Measurements from ENCODE around the gene HNRNPUL1.
"Not testable (repeated sequence)": the region's sequence is repeated elsewhere in the genome, so short reads cannot be mapped to it uniquely, and the experiment has no call there.

The HNRNPUL1 gene

DNA sequence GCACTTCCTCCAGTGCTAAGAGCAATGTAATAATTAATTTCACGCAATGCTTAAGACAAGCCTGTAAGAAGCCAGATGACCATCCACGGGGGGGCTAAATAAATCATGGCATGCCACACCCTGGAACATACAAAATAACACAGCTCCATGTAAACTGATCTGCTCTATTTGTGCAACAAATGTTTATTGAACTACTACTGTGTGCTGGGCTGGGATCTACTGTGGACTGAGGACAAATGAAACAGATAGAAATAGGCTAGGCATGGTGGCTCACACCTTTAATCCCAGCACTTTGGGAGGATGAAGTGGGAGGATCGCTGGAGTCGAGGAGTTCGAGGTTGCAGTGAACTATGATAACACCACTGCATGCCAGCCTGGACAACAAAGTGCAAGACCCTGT lies 68.3 kb downstream of the HNRNPUL1 start:
- TF ChIP-seq, protein P1, sequence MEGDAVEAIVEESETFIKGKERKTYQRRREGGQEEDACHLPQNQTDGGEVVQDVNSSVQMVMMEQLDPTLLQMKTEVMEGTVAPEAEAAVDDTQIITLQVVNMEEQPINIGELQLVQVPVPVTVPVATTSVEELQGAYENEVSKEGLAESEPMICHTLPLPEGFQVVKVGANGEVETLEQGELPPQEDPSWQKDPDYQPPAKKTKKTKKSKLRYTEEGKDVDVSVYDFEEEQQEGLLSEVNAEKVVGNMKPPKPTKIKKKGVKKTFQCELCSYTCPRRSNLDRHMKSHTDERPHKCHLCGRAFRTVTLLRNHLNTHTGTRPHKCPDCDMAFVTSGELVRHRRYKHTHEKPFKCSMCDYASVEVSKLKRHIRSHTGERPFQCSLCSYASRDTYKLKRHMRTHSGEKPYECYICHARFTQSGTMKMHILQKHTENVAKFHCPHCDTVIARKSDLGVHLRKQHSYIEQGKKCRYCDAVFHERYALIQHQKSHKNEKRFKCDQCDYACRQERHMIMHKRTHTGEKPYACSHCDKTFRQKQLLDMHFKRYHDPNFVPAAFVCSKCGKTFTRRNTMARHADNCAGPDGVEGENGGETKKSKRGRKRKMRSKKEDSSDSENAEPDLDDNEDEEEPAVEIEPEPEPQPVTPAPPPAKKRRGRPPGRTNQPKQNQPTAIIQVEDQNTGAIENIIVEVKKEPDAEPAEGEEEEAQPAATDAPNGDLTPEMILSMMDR (IDR thresholded peaks at IDR 0.05; ENCODE audit: borderline replicate concordance, insufficient read depth, low read depth, low read length), result no peak
- H3K4me3 ChIP-seq (ENCODE audit: low read depth, low read length), result no peak overlapping the region

DNA sequence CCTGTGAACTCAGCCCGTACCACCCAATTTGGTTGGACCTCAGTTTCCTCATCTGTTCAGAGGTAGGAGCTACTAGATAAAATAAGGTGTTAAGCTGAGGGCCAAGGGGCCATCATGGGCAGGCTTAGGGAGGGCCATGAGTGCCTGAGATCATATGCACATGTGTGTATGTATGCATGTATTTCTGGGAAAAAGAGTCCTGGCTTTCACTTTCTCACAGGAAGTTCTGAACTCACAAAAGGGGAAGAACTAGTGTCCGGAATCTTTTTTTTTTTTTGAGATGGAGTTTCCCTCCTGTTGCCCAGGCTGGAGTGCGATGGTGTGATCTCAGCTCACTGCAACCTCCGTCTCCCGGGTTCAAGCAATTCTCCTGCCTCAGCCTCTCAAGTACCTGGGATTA lies 70.6 kb downstream of the HNRNPUL1 start:
- TF ChIP-seq, protein P1 (IDR thresholded peaks at IDR 0.05; ENCODE audit: borderline replicate concordance, insufficient read depth, low read depth, low read length), result no peak
- H3K4me3 ChIP-seq (ENCODE audit: low read depth, low read length), result no peak overlapping the region

DNA sequence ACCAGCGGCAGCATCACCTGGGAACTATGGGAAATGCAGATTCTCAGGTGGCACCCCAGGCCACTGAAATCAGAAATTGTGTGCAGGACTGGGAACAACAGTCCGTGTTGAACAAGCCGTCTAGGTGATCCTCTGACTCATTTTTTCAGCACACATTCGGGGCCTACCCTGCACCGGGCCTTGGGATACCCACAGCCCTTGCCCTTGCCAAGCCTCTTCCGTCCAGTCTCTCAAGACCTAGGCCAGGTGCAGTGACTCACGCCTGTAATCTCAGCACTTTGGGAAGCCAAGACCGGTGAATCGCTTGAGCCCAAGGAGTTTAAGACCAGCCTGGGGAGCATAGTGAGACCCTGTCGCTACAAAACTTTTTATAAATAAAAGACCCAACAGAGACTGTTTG lies 71.3 kb downstream of the HNRNPUL1 start:
- H3K4me3 ChIP-seq (ENCODE audit: low read depth, low read length), result no peak overlapping the region
- TF ChIP-seq, protein P1 (IDR thresholded peaks at IDR 0.05; ENCODE audit: borderline replicate concordance, insufficient read depth, low read depth, low read length), result no peak

DNA sequence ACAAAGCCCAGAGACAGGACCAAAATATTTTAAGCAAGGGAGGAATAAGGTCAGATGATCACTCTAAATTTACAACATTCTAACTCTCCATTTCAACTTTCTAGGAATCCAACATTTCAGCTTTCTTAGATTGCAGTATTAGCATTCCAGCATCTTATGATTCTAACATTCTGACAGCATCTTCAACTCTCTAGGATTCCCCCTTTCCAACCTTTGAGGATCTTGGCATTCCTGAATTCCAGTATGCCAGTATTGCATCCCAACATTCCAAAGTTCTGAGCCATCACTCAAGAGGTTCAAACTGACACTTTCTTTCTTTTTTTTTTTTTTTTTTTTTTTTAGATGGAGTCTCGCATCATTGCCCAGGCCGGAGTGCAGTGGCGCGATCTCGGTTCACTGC lies 75.8 kb downstream of the HNRNPUL1 start:
- no peak overlapping the region for H3K4me3 ChIP-seq (ENCODE audit: low read depth, low read length)
- TF ChIP-seq, protein P1 (IDR thresholded peaks at IDR 0.05; ENCODE audit: borderline replicate concordance, insufficient read depth, low read depth, low read length), result no peak

DNA sequence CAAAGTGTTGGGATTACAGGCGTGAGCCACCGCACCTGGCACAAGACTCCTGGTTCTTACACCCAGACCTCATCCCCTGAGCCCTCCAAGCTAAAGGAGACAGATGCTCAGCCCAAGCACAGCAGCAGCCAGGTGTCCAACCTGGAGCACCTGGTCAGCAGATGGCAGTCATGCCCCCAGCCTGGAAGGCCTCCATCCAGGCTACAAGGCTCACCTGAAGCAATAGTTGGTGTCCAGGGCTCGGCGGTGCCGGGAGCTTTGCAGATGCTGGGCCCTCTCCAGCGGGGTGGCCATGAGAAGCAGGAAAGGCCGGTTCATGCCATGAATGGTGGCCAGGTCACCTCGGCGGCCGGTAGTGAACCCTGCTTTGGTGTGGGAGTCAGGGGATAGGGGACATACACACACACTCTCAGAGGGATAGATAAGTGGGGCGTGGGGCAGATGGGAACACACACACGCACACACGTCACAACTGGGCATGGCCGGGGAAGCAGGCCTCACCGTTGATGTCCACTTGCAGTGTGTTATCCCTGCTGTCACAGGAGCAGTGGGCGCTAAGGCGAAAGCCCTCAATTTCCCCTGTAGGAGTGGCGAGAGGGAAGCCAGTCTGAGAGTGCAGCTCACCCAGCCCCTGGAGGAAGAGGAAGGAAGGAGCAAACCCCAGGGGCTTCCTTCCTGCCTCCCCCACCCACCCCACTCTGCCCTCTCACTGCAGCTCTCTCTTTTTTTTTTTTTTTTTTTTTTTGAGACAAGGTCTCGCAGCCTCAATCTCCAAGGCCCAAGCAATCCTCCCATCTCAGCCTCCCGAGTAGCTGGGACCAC lies 77.7 kb downstream of the HNRNPUL1 start:
- no peak overlapping the region for H3K4me3 ChIP-seq (ENCODE audit: low read depth, low read length)
- TF ChIP-seq, protein P1 (IDR thresholded peaks at IDR 0.05; ENCODE audit: borderline replicate concordance, insufficient read depth, low read depth, low read length), result no peak

DNA sequence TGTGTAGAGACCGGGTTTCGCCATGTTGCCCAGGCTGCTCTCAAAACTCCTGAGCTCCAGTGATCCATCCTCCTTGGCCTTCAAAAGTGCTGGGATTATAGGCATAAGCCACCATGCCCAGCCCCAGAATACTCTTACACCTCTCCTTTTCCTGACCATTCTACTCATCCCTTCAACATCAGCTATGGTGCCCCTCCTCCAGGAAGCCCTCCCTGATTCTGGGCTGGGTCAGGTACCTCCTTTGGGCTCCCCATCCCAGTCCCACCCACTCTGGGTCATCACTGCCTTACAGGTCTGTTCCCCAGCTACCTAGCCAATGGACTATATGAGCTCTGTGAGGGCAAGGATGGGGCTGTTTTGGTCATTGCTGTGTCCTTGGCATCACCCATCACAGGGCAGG lies 80.0 kb downstream of the HNRNPUL1 start:
- TF ChIP-seq, protein P1 (IDR thresholded peaks at IDR 0.05; ENCODE audit: borderline replicate concordance, insufficient read depth, low read depth, low read length), result no peak

DNA sequence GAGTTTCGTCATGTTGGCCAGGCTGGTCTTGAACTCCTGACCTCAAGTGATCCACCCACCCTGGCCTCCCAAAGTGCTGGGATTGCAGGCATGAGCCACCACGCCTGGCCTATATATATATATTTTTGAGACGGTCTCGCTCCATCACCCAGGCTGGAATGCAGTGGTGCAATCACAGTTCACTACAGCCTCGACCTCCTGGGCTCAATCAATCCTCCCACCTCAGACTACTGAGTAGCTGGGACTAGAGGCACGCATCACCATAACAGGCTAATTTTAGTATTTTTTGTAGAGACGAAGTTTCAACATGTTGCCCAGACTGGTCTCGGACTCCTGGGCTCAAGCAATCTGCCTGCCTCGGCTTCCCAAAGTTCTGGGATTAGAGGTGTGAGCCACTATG lies 82.7 kb downstream of the HNRNPUL1 start:
- H3K4me3 ChIP-seq (ENCODE audit: low read depth, low read length), result not testable (repeated sequence)

More for the DNA sequence above, 80.0 kb downstream of the HNRNPUL1 start:
- no peak overlapping the region for H3K4me3 ChIP-seq (ENCODE audit: low read depth, low read length)

Measured in GM12875 (cell line).